C4-2B (cell line): ENCODE data around the gene SEPTIN10.

Experiments used
- H3K27ac ChIP-seq: fragments of 450-650 bp; 2 replicates; pipeline ENCODE4 v1.5.1; 2017
- CTCF ChIP-seq: fragments of 450-650 bp; conservative IDR thresholded peaks from 2 replicates; pipeline ENCODE4 v1.5.1; 2017; ENCODE audit warnings: mild to moderate bottlenecking
- ZFX ChIP-seq: fragments of 450-650 bp; IDR thresholded peaks from 2 replicates; pipeline ENCODE4 v1.6.1; 2017

The SEPTIN10 gene

GRCh38 chr2:109638795-109639194 is 25.0 kb upstream of the SEPTIN10 start:
- TF ChIP-seq ZFX (no peak), CTCF (no peak)
- H3K27ac ChIP-seq = no peak overlapping the region

GRCh38 chr2:109637749-109638570 is 24.2 kb upstream of the SEPTIN10 start:
- TF ChIP-seq CTCF = no peak
- no peak for TF ChIP-seq ZFX
- H3K27ac ChIP-seq = no peak overlapping the region

GRCh38 chr2:109636317-109636716 is 22.6 kb upstream of the SEPTIN10 start:
- TF ChIP-seq ZFX (no peak), CTCF (no peak)
- no peak overlapping the region for H3K27ac ChIP-seq

GRCh38 chr2:109635426-109636304 is 21.9 kb upstream of the SEPTIN10 start:
- TF ChIP-seq CTCF (no peak), ZFX (no peak)
- no peak overlapping the region for H3K27ac ChIP-seq

- no peak for TF ChIP-seq ZFX
- no peak for TF ChIP-seq CTCF
- H3K27ac ChIP-seq = no peak overlapping the region
Observed at GRCh38 chr2:109633284-109633961, 19.7 kb upstream of the SEPTIN10 start.

- no peak overlapping the region for H3K27ac ChIP-seq
- TF ChIP-seq CTCF = no peak
- TF ChIP-seq ZFX = no peak
Observed at GRCh38 chr2:109632158-109632789, 18.5 kb upstream of the SEPTIN10 start.
